ENCODE measurements around the gene TFAP2D.

The TFAP2D gene

GRCh38 chr6:50698546-50698945 is 14.8 kb upstream of the TFAP2D start:
- TF ChIP-seq CTCF (conservative IDR thresholded peaks at IDR 0.05; ENCODE audit: low read depth), result no peak

DNA sequence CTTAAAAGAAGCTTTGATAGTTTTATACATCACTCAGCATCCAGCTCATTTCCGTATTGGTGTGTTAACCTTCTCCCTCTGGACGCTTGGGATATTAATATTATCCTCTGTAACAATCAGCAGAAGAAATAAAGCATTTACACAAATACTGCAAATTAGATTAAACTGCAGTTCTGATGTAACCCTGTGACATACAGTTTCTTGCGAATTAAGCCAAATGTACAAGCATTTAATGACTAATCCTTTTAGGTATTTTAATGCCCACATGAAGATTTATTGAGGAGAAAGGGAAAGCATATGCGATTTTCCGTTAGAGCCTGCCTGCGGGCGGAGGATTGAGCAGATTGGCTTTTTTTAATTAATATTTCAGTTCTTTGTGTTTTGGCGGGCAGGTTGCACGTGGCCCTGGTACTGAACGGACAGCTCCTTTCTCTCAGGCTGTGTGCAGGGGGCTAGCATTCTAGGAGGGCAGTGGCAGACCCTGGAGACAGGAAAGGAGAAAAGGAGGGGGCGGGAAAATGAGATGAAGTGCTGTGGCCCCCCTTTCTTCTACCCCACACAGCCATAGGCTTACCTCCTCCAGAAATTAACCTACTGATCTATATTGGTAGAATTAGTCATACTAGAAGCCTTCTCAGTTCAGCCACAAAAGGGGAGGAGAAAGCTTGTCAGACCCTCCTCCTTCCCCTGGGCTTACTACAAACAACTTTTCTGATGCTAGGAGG is 14.1 kb upstream of the TFAP2D start:
- TF ChIP-seq CTCF (conservative IDR thresholded peaks at IDR 0.05; ENCODE audit: low read depth), result no peak
- CTCF ChIA-PET, result no interaction called here

More at GRCh38 chr6:50698546-50698945, 14.8 kb upstream of the TFAP2D start:
- CTCF ChIA-PET, result no interaction called here
- no peak overlapping the region for H3K27ac ChIP-seq
- POLR2A ChIA-PET (ENCODE audit: low non-redundant PET), result no interaction called here
- DNase-seq (ENCODE audit: low spot score), result no peak

DNA sequence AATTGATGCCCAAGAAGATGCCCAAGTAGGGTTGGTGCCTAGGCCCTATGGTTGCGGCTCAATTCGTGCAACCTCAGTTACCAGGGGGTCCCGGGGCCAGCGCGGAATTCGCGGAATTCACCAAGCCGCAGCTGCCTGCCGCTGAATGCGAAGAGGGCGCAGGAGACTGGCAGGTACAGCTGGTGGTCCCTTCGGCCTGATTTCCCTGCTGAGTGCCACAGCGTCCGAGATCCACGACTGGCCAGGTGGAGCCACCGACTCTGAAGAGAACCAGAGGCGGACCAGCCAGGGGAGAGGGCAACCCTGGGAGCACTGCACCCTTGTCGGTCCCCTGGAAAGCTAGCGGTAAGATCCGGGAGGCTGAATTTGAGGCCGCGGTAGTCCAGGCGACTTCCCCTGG is 6.8 kb upstream of the TFAP2D start:
- POLR2A ChIA-PET (ENCODE audit: low non-redundant PET), result no interaction called here
- CTCF ChIA-PET, result no interaction called here
- TF ChIP-seq CTCF (conservative IDR thresholded peaks at IDR 0.05; ENCODE audit: low read depth), result no peak
- H3K27ac ChIP-seq, result no peak overlapping the region
- DNase-seq (ENCODE audit: low spot score), result no peak

More for the DNA sequence above, 14.1 kb upstream of the TFAP2D start:
- POLR2A ChIA-PET (ENCODE audit: low non-redundant PET), result no interaction called here
- H3K27ac ChIP-seq, result no peak overlapping the region
- no peak for DNase-seq (ENCODE audit: low spot score)

- CTCF ChIA-PET, result no interaction called here
- H3K27ac ChIP-seq, result no peak overlapping the region
- no peak for DNase-seq (ENCODE audit: low spot score)
- no peak for TF ChIP-seq CTCF (conservative IDR thresholded peaks at IDR 0.05; ENCODE audit: low read depth)
- POLR2A ChIA-PET (ENCODE audit: low non-redundant PET), result no interaction called here
Observed at GRCh38 chr6:50707191-50707590, 6.1 kb upstream of the TFAP2D start.

- ChIA-PET POLR2A (ENCODE audit: low non-redundant PET) (no interaction called here), CTCF (no interaction called here)
Observed at GRCh38 chr6:50707652-50708300, 5.5 kb upstream of the TFAP2D start.

More at GRCh38 chr6:50707652-50708300, 5.5 kb upstream of the TFAP2D start:
- H3K27ac ChIP-seq, result no peak overlapping the region
- DNase-seq (ENCODE audit: low spot score), result no peak
- TF ChIP-seq CTCF (conservative IDR thresholded peaks at IDR 0.05; ENCODE audit: low read depth), result no peak
